ENCODE results near the gene EPAS1. TPM values are rescaled to one million over a fixed set of nuclear protein-coding genes. Genes with fewer than 3 reads are reported as not detected.
"Not testable (repeated sequence)": the region's sequence is repeated elsewhere in the genome, so short reads cannot be mapped to it uniquely, and the experiment has no call there.

Gene EPAS1
- total RNA-seq, 1 donor from 2014 or later = 22.9 TPM

DNA sequence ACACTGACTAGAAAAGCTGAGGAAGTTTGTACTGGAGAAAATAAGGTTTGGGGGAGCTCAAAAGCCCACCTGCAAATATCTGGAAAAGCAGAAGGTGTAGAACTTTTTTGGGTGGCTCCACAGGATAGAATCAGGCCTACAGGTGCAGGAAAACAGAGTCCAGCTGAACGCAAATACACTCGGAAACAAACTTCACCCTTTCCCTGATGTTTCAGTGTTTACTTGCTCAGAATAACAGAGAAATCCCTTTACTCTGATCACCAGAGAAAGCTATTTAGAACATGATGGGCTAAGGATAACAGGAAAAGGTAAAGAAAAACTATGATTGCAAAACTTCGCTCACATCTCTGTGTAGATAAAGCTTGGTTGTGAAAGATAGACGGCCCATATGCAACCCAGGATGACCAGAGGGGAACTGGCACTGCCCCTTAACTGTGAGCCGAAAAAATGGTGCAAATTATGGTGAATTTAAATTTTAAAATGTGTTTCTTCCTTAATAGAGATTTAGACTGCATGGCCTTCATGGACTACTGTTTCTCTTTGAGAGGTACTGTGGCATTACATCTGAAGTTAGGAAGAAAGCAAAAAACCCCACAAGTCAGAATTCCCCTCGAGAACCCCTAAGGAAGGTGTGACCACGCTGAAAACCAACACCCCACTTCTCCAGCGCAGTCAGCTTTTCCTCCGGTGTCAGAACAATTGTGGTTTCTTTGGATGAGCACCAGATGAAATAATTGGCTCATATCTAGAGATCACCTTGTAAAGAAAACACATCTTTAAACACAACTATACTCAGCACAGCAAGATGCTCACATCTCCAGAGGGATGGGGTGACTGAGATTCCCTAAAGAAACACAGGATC is 97.7 kb downstream of the EPAS1 start:
- no peaks in the 10 kb centered on the region for H3K36me3 Mint-ChIP-seq (ENCODE audit: low read depth)
- H3K4me3 Mint-ChIP-seq = no peak overlapping the region
- no peaks in the 10 kb centered on the region for H3K9me3 Mint-ChIP-seq
- intact Hi-C loops (cut with micrococcal nuclease) = loop anchor here (1.0 kb wide), 1 partner anchor 26 kb away; no protein-coding TSS in a partner anchor
- no peak for DNase-seq (ENCODE audit: low spot score)
- H3K27ac Mint-ChIP-seq = peak overlapping the region; percentile 56
- H3K27me3 Mint-ChIP-seq (ENCODE audit: insufficient read depth) = peaks cover 20% of the 10 kb centered on the region
- H3K4me1 Mint-ChIP-seq (ENCODE audit: low read depth) = peaks cover 20% of the 10 kb centered on the region

DNA sequence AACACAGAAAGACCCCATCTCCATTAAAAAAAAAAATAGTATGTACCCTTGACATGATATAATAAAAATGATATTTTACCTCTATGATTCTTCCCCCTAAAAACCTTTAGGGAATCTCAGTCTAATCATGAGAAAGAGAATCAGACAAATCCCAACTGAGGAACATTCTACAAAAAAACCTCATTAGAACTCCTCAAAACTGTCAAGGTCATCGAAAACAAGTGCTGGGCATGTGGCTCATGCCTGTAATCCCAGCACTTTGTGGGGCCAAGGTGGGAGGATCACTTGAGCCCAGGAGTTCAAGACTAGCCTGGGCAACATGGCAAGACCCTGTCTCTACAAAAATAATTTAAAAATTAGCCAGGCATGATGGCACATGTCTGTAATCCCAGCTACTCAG is 98.5 kb downstream of the EPAS1 start:
- not testable (repeated sequence) for H3K27ac Mint-ChIP-seq

GRCh38 chr2:46400016-46400415 is 102.8 kb downstream of the EPAS1 start:
- H3K27ac Mint-ChIP-seq = no peak overlapping the region

More for the DNA sequence above, 98.5 kb downstream of the EPAS1 start:
- not testable (repeated sequence) for H3K36me3 Mint-ChIP-seq (ENCODE audit: low read depth); H3K4me3 Mint-ChIP-seq; DNase-seq (ENCODE audit: low spot score); H3K9me3 Mint-ChIP-seq
- Mint-ChIP-seq H3K4me1 (ENCODE audit: low read depth) (peaks cover 20% of the 10 kb centered on the region), H3K27me3 (ENCODE audit: insufficient read depth) (peaks cover 22% of the 10 kb centered on the region)
- intact Hi-C loops (cut with micrococcal nuclease) = loop anchor here (1.0 kb wide), 1 partner anchor 26 kb away; no protein-coding TSS in a partner anchor

DNA sequence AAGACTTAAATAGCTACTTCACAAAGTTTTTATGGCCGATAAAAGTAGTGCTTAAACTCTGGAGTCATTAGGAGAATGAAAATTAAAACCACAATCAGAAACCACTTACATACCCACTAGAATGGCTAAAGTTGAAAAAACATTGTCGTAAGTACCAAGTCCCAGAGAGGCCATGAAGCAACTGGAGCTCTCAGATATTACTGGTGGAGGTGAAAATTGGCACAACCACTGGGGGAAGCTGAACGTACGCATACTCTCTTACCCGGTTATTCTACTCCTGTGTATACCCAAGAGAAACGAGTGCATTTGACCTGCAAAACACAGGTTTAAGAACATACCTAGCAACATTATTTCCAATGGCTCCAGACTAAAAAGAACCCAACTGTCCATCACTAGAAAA is 105.7 kb downstream of the EPAS1 start:
- H3K4me3 Mint-ChIP-seq = no peak overlapping the region
- intact Hi-C loops (cut with micrococcal nuclease) = no loop called here

More at GRCh38 chr2:46400016-46400415, 102.8 kb downstream of the EPAS1 start:
- intact Hi-C loops (cut with micrococcal nuclease) = no loop called here
- DNase-seq (ENCODE audit: low spot score) = no peak
- Mint-ChIP-seq H3K27me3 (ENCODE audit: insufficient read depth) (peaks cover 22% of the 10 kb centered on the region), H3K4me3 (no peak overlapping the region), H3K4me1 (ENCODE audit: low read depth) (peaks cover 7% of the 10 kb centered on the region), H3K9me3 (no peaks in the 10 kb centered on the region), H3K36me3 (ENCODE audit: low read depth) (no peaks in the 10 kb centered on the region)

DNA sequence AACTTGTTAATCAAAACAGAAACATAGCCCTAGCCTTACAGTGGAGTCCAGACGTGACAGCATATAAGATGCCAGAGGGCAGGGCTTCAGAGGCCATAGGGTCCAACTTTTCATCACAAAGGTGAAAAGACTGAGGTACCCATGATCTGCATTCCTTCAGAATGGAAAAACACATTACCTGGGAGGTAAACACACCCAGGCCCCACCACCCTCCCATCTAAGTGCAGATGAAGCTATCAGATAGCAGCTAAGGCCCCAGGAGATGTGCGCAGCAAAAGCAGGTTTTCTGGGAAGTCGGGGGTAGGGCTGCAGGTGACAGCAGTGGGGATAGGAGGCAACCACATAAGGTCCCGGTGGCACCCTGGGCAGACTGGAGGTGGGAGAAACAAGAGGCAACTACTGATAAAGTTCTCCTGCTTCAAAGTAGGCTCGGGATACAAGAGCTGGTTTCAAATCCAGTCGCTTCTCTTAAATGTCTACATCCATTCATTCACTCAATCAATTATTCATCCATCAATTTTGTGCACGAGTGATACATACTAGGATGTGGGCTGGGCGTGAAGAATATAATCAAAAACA is 107.1 kb downstream of the EPAS1 start:
- Mint-ChIP-seq H3K9me3 (no peaks in the 10 kb centered on the region), H3K27me3 (ENCODE audit: insufficient read depth) (peaks cover 4% of the 10 kb centered on the region), H3K27ac (no peak overlapping the region), H3K4me3 (no peak overlapping the region), H3K36me3 (ENCODE audit: low read depth) (no peaks in the 10 kb centered on the region), H3K4me1 (ENCODE audit: low read depth) (no peaks in the 10 kb centered on the region)
- intact Hi-C loops (cut with micrococcal nuclease) = no loop called here
- no peak for DNase-seq (ENCODE audit: low spot score)

More for the DNA sequence above, 105.7 kb downstream of the EPAS1 start:
- H3K4me1 Mint-ChIP-seq (ENCODE audit: low read depth) = no peaks in the 10 kb centered on the region
- no peak overlapping the region for H3K27ac Mint-ChIP-seq
- no peaks in the 10 kb centered on the region for H3K36me3 Mint-ChIP-seq (ENCODE audit: low read depth)
- DNase-seq (ENCODE audit: low spot score) = no peak
- H3K9me3 Mint-ChIP-seq = no peaks in the 10 kb centered on the region
- H3K27me3 Mint-ChIP-seq (ENCODE audit: insufficient read depth) = peaks cover 13% of the 10 kb centered on the region

- no peak overlapping the region for H3K27ac Mint-ChIP-seq
- peaks cover 4% of the 10 kb centered on the region for H3K27me3 Mint-ChIP-seq (ENCODE audit: insufficient read depth)
- H3K4me1 Mint-ChIP-seq (ENCODE audit: low read depth) = no peaks in the 10 kb centered on the region
These were observed 110.7 kb downstream of the EPAS1 start for GRCh38 chr2:46407852-46408455.

DNA sequence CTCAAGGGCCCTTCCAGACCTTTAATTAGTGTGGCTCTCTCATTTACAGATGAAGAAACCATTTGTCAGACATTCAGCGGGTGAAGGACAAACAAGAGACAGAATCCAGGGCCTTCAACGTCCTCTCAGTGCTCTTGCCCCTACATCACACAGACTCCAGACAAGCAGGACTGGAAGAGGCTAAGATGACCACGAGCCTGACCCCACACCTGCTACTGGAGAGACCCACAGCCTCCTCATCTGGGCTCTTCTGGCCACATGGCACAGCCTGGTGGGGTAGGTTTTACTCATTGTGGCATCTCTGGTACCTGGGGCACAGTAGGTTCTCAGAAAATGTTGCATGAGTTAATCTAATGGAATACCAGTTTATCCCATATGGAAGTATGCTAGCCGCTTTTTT is 112.5 kb downstream of the EPAS1 start:
- intact Hi-C loops (cut with micrococcal nuclease) = no loop called here
- Mint-ChIP-seq H3K27me3 (ENCODE audit: insufficient read depth) (peaks cover 6% of the 10 kb centered on the region), H3K9me3 (no peaks in the 10 kb centered on the region), H3K27ac (no peak overlapping the region), H3K4me3 (no peak overlapping the region), H3K4me1 (ENCODE audit: low read depth) (no peaks in the 10 kb centered on the region), H3K36me3 (ENCODE audit: low read depth) (no peaks in the 10 kb centered on the region)
- no peak for DNase-seq (ENCODE audit: low spot score)

More at GRCh38 chr2:46407852-46408455, 110.7 kb downstream of the EPAS1 start:
- Mint-ChIP-seq H3K36me3 (ENCODE audit: low read depth) (no peaks in the 10 kb centered on the region), H3K9me3 (no peaks in the 10 kb centered on the region), H3K4me3 (no peak overlapping the region)
- intact Hi-C loops (cut with micrococcal nuclease) = no loop called here
- no peak for DNase-seq (ENCODE audit: low spot score)

DNA sequence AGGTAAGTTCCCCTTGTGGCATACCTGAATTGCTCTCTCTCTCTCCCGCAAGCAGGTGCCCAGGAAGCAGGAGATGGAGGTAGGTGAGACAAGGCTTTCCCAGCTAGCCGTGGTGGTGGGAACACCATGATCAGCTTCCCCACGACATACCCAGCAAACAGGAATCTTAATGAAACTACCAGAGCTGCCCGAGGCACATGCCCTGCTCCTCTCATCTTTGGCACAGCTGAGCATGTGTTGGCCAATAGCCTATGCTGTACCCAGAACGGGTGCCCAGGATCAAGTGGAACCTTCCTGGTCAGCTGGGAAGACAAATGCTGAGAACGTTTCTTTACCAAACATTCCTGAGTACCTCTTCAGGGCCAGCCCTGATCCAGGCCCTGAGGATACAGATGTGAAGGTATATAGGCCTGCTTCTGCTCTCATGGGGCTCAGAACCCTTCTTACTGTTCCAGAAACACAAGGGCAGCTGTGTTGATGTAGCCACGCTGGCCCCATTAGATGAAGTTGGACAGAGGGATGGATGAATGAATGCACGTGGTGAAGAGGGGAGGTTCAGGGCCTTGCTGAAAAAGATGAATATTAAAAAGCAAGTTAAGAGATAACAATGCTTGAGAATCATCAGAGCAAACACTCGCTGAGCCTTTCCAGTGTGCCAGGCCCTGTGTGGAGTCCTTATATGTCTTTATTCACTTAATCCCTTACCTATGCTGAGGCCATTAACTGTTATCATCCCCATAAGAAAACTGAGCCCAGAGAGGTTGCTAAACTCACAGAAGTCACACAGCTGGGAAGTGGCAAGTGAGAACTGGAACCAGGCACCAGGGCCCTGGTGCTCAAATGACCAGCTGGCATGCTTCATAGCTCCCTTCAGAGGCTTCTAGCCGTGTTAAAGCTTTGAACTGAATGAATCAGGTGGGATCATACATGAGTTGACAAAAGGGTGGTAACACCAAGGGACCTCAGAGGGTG is 113.4 kb downstream of the EPAS1 start:
- DNase-seq (ENCODE audit: low spot score) = no peak
- Mint-ChIP-seq H3K27me3 (ENCODE audit: insufficient read depth) (peaks cover 7% of the 10 kb centered on the region), H3K9me3 (peaks cover 3% of the 10 kb centered on the region), H3K27ac (no peak overlapping the region), H3K4me1 (ENCODE audit: low read depth) (no peaks in the 10 kb centered on the region), H3K4me3 (no peak overlapping the region), H3K36me3 (ENCODE audit: low read depth) (no peaks in the 10 kb centered on the region)
- intact Hi-C loops (cut with micrococcal nuclease) = no loop called here

DNA sequence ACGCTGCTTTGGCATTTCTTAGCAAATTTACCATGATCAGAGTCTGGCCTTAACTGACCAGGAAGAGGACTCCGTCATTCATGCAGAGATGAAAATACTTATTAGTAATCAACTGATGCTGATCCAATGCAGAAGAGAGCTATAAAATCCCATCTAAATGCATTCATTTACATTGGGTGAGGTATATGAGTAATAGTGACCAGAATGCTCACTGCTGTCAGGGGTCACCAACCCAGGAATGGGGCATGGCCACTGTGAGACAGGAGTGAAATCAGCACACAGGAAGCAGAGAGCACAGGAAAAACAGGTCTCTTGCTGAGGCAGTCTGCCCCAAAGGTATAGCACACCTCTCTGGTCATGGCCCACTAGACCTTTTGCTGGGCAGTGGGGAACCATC is 114.0 kb downstream of the EPAS1 start:
- H3K36me3 Mint-ChIP-seq (ENCODE audit: low read depth) = no peaks in the 10 kb centered on the region
- intact Hi-C loops (cut with micrococcal nuclease) = no loop called here
- H3K4me1 Mint-ChIP-seq (ENCODE audit: low read depth) = no peaks in the 10 kb centered on the region

DNA sequence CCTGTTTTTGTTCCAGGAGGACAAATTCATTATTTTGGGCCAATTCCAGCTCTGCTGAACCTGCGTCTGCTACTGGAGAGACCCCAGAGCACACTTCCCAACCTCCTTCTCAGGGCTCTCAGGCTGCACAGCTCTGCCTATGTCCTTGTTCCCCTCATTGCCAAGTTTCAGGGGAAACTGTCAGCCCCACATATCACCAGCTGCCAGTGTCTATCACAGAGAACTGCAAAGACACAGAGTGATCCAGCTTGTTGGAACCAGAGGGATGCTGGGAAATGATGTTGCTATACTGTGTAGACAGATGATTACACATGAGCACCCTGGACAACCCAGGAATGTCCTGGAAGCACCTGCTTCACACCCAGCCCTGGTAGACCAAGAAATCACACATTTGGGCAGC is 114.8 kb downstream of the EPAS1 start:
- peaks cover 2% of the 10 kb centered on the region for H3K36me3 Mint-ChIP-seq (ENCODE audit: low read depth)
- H3K27me3 Mint-ChIP-seq (ENCODE audit: insufficient read depth) = peaks cover 5% of the 10 kb centered on the region
- no peak overlapping the region for H3K4me3 Mint-ChIP-seq
- peaks cover 10% of the 10 kb centered on the region for H3K9me3 Mint-ChIP-seq
- intact Hi-C loops (cut with micrococcal nuclease) = no loop called here
- H3K4me1 Mint-ChIP-seq (ENCODE audit: low read depth) = no peaks in the 10 kb centered on the region
- H3K27ac Mint-ChIP-seq = no peak overlapping the region
- no peak for DNase-seq (ENCODE audit: low spot score)

More for the DNA sequence above, 114.0 kb downstream of the EPAS1 start:
- Mint-ChIP-seq H3K4me3 (no peak overlapping the region), H3K27me3 (ENCODE audit: insufficient read depth) (peaks cover 7% of the 10 kb centered on the region), H3K27ac (no peak overlapping the region), H3K9me3 (peaks cover 7% of the 10 kb centered on the region)
- DNase-seq (ENCODE audit: low spot score) = no peak

GRCh38 chr2:46413111-46413510 is 115.9 kb downstream of the EPAS1 start:
- H3K4me3 Mint-ChIP-seq = no peak overlapping the region
- DNase-seq (ENCODE audit: low spot score) = no peak
- H3K4me1 Mint-ChIP-seq (ENCODE audit: low read depth) = no peaks in the 10 kb centered on the region
- intact Hi-C loops (cut with micrococcal nuclease) = no loop called here
- peaks cover 2% of the 10 kb centered on the region for H3K36me3 Mint-ChIP-seq (ENCODE audit: low read depth)
- peaks cover 20% of the 10 kb centered on the region for H3K9me3 Mint-ChIP-seq
- H3K27me3 Mint-ChIP-seq (ENCODE audit: insufficient read depth) = peaks cover 5% of the 10 kb centered on the region
- no peak overlapping the region for H3K27ac Mint-ChIP-seq

GRCh38 chr2:46413631-46414030 is 116.4 kb downstream of the EPAS1 start:
- peaks cover 2% of the 10 kb centered on the region for H3K36me3 Mint-ChIP-seq (ENCODE audit: low read depth)
- intact Hi-C loops (cut with micrococcal nuclease) = no loop called here
- no peaks in the 10 kb centered on the region for H3K4me1 Mint-ChIP-seq (ENCODE audit: low read depth)
- H3K27ac Mint-ChIP-seq = no peak overlapping the region
- no peak for DNase-seq (ENCODE audit: low spot score)
- H3K27me3 Mint-ChIP-seq (ENCODE audit: insufficient read depth) = peaks cover 5% of the 10 kb centered on the region
- peaks cover 23% of the 10 kb centered on the region for H3K9me3 Mint-ChIP-seq
- no peak overlapping the region for H3K4me3 Mint-ChIP-seq
